Nephron progenitor cell (in vitro differentiated cells): ENCODE data around the gene ADH1A.
"Not testable (repeated sequence)": the region's sequence is repeated elsewhere in the genome, so short reads cannot be mapped to it uniquely, and the experiment has no call there.

Source experiments
- DNase-seq: peaks from one replicate; pipeline ENCODE4 v3.0.0; 2021
- H3K27ac Mint-ChIP-seq: 2 replicates; pipeline ENCODE4 v1.8.0; 2021; ENCODE audit warnings: mild to moderate bottlenecking, moderate library complexity, mixed read lengths
- H3K27me3 Mint-ChIP-seq: 2 replicates; pipeline ENCODE4 v1.8.0; 2021; ENCODE audit warnings: mild to moderate bottlenecking, low read depth, mixed read lengths; ENCODE audit not compliant: poor library complexity
- H3K36me3 Mint-ChIP-seq: 2 replicates; pipeline ENCODE4 v1.8.0; 2021; ENCODE audit warnings: low read depth, mixed read lengths
- H3K4me1 Mint-ChIP-seq: 2 replicates; pipeline ENCODE4 v1.8.0; 2021; ENCODE audit warnings: mixed read lengths
- H3K4me3 Mint-ChIP-seq: 2 replicates; pipeline ENCODE4 v1.8.0; 2021; ENCODE audit warnings: mild to moderate bottlenecking, moderate library complexity, mixed read lengths
- H3K9me3 Mint-ChIP-seq: 2 replicates; pipeline ENCODE4 v1.8.0; 2021; ENCODE audit warnings: mild to moderate bottlenecking, moderate library complexity, mixed read lengths
- CTCF ChIP-seq: fragments of 200-600 bp; sonication (generic); IDR thresholded peaks from 2 replicates; pipeline ENCODE4 v1.5.0; 2021; ENCODE audit warnings: antibody characterized with exemption

ADH1A gene

GRCh38 chr4:99324979-99325378 is 34.2 kb upstream of the ADH1A start:
- Mint-ChIP-seq H3K27me3 (no peaks in the 10 kb centered on the region), H3K4me1 (no peaks in the 10 kb centered on the region), H3K9me3 (peaks cover 14% of the 10 kb centered on the region), H3K36me3 (no peaks in the 10 kb centered on the region), H3K4me3 (no peak overlapping the region), H3K27ac (no peak overlapping the region)
- DNase-seq = no peak
- TF ChIP-seq CTCF = no peak

GRCh38 chr4:99324361-99324760 is 33.6 kb upstream of the ADH1A start:
- no peaks in the 10 kb centered on the region for H3K36me3 Mint-ChIP-seq
- H3K4me3 Mint-ChIP-seq = no peak overlapping the region
- no peak for TF ChIP-seq CTCF

GRCh38 chr4:99323756-99324155 is 33.0 kb upstream of the ADH1A start:
- Mint-ChIP-seq H3K27ac (no peak overlapping the region), H3K4me3 (no peak overlapping the region), H3K4me1 (no peaks in the 10 kb centered on the region), H3K9me3 (peaks cover 14% of the 10 kb centered on the region), H3K36me3 (no peaks in the 10 kb centered on the region), H3K27me3 (no peaks in the 10 kb centered on the region)
- DNase-seq = no peak
- TF ChIP-seq CTCF = no peak

More at GRCh38 chr4:99324361-99324760, 33.6 kb upstream of the ADH1A start:
- Mint-ChIP-seq H3K4me1 (no peaks in the 10 kb centered on the region), H3K9me3 (peaks cover 14% of the 10 kb centered on the region), H3K27me3 (no peaks in the 10 kb centered on the region), H3K27ac (no peak overlapping the region)
- DNase-seq = no peak

- no peak for DNase-seq
- no peaks in the 10 kb centered on the region for H3K27me3 Mint-ChIP-seq
These were observed 30.7 kb upstream of the ADH1A start, which contains the start of gene ADH1B for GRCh38 chr4:99321241-99322191. Gene ADH1B (minus strand): TSS chr4:99321401. CDS start chr4:99321331, 70 bp downstream.

GRCh38 chr4:99317811-99318210 is 27.0 kb upstream of the ADH1A start:
- DNase-seq, H3K27me3 Mint-ChIP-seq, H3K27ac Mint-ChIP-seq, H3K36me3 Mint-ChIP-seq, H3K9me3 Mint-ChIP-seq, H3K4me3 Mint-ChIP-seq, H3K4me1 Mint-ChIP-seq: not testable (repeated sequence)

More at GRCh38 chr4:99321241-99322191, 30.7 kb upstream of the ADH1A start, which contains the start of gene ADH1B:
- H3K4me1 Mint-ChIP-seq = no peaks in the 10 kb centered on the region
- no peak within 1 kb of the TSS for H3K4me3 Mint-ChIP-seq
- no peaks in the 10 kb centered on the region for H3K36me3 Mint-ChIP-seq
- no peak for TF ChIP-seq CTCF
- no peak within 1 kb of the TSS for H3K27ac Mint-ChIP-seq
- H3K9me3 Mint-ChIP-seq = peaks cover 2% of the 10 kb centered on the region

- no peak for DNase-seq
- H3K36me3 Mint-ChIP-seq = no peaks in the 10 kb centered on the region
- H3K27ac Mint-ChIP-seq = no peak overlapping the region
- H3K4me1 Mint-ChIP-seq = no peaks in the 10 kb centered on the region
- TF ChIP-seq CTCF = no peak
- H3K27me3 Mint-ChIP-seq = no peaks in the 10 kb centered on the region
- H3K9me3 Mint-ChIP-seq = no peaks in the 10 kb centered on the region
- H3K4me3 Mint-ChIP-seq = no peak overlapping the region
These were observed 26.6 kb upstream of the ADH1A start for GRCh38 chr4:99317354-99317753.
